ENCODE results near the gene STAP2.

Gene STAP2, protein sequence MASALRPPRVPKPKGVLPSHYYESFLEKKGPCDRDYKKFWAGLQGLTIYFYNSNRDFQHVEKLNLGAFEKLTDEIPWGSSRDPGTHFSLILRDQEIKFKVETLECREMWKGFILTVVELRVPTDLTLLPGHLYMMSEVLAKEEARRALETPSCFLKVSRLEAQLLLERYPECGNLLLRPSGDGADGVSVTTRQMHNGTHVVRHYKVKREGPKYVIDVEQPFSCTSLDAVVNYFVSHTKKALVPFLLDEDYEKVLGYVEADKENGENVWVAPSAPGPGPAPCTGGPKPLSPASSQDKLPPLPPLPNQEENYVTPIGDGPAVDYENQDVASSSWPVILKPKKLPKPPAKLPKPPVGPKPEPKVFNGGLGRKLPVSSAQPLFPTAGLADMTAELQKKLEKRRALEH

DNA sequence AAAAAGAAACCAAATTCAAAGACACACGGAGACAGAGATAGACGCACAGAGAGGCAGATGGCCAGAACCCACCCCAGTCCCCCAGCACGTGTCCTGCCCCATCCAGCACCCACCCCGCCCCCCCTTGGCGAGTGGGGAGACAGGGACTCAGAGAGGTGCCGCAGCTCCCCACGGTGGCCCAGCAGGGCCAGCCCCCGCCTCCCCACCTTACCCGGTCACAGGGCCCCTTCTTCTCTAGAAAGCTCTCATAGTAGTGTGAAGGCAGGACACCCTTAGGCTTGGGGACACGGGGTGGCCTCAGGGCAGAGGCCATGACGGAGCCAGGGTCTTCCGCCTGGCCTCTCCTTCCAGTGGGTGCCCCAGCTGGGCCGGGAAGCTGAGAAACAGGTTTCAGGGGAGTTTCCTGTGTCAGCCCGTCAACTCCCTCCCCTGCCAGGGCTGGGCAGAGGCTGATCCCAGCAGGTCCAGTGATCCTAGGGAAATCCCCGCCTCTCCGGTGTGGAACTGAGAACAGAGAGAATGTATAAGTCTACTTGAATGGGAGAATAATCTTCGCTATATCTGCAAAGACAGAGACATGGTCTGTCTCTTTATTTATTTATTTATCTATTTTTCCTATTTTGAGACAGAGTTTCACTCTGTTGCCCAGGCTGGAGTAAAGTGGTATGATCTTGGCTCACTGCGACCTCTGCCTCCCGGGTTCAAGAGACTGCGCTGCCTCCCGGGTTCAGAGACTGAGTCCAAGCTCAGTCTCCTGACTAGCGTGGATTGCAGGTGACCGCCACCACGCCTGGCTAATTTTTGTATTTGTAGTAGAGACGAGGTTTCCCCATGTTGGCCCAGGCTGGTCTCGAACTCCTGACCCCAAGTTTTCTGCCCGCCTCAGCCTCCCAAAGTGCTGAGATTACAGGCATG, at the start of gene STAP2:
Gene STAP2 (minus strand): TSS at position 387 of the 915 bp plus-strand sequence. CDS start 74 bp downstream, at position 313.
- DNase-seq: no peak

- DNase-seq: no peak
Observed at GRCh38 chr19:4386041-4386782, 47.6 kb upstream of the STAP2 start.

DNA sequence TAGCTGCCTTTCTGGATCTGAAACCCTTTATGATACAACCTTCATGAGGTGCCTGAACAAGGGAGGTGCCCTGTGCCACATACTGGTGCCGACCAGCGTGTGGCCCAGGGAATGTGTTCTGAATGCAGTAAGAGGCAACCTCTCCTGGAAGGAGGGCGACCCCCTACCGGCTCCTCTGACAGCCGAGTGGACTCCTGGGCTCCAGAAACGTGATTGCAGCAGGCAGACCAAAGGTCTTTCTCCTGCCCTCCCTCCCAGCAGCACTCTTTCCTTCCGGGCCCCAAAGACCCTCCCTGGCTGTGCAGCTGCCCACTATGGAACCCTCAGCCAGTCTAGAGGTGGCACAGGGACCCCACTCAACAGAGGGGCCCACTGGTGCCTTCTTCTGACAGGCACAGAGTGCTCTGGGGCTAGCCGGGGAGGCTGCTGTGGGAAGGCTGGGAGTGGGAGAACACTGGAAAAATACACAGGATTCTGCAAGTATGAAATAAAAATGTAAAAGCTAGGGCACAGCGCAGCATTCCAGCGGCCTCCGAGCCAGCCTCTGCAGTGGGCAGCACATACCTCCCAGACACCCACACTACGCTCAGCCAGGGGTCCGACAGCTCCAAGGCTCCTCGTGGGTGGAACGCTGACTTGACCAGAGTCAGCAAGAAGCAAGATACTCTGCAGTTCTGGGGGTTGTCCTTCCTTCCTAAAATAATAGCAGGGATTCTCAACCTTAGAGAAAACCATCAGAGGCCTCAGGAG, 46.8 kb upstream of the STAP2 start:
- no peak for DNase-seq

DNA sequence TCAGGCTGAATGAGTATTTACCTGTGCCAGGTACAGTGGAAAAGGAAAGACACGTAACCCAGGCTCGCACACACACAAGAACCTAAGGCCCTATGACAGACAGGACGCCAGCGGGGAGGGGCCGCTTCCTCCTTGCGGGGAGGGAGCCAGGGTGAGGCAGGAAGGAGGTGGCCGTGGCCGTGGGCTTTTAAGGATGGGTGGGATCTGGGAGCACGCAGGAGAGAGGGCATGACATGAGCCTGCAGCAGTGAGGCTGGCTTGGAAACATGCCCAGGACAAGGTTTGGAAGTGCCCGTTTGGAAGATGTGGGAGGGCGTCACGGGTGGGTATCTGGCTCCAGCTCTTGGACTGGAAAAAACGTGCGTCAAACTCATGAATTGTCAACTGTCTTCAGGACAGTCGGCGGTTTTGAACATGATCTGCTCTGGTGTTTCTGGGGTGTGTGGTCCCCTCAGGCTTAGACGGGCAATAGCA, 41.7 kb upstream of the STAP2 start:
- no peak for DNase-seq

GRCh38 chr19:4379383-4380253, 41.0 kb upstream of the STAP2 start:
- DNase-seq: peak; percentile 67 to 87

- no peak for DNase-seq
Observed at GRCh38 chr19:4378886-4379285, 40.3 kb upstream of the STAP2 start.

GRCh38 chr19:4376991-4377781, 38.6 kb upstream of the STAP2 start:
- peak in 1 of 2 experiments; percentile 51 for DNase-seq

DNA sequence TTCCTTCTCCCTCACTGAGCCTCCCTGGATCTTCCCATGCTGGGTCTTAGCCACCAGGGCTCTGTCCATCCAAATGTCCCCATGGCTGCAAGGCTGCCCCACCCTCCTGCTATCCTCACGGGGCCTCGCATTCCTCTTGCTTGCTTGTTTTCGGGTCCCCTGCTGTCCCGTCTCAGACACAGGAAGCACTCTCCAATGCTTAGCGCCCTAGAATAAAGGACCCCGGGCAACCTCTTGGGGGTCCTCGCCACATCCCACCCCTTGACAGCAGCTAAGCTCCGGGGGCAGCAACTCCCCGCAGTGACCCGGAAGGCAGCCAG, 38.0 kb upstream of the STAP2 start:
- DNase-seq: no peak

GRCh38 chr19:4376028-4376670, 37.5 kb upstream of the STAP2 start:
- no peak for DNase-seq

GRCh38 chr19:4375164-4376027, 36.8 kb upstream of the STAP2 start:
- peak in 1 of 2 experiments; percentile 27 for DNase-seq

- peak; percentile 82 to 86 for DNase-seq
Observed at GRCh38 chr19:4374498-4375163, 36.0 kb upstream of the STAP2 start.

- peak in 1 of 2 experiments; percentile 51 for DNase-seq
Observed at GRCh38 chr19:4373601-4374497, 35.2 kb upstream of the STAP2 start.

DNA sequence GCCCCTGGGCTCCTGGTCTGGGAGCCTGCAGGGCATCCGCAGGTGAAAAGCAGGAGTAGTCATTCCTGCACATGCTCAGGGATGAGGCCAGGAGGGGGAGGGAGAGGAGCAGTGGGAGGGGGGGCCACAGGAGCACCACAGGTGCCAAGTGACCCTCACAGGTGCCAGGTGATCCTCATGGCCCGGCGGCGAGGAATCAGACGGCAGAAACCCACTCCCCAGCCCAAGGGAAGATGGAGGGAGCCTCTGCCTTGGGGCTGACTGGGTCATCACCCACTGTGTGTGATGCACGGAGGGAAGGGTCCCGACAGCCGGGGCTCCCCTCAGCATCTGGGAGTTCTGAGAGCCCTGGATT, 34.4 kb upstream of the STAP2 start:
- DNase-seq: no peak

- no peak for DNase-seq
Observed at GRCh38 chr19:4372165-4373012, 33.8 kb upstream of the STAP2 start.

DNA sequence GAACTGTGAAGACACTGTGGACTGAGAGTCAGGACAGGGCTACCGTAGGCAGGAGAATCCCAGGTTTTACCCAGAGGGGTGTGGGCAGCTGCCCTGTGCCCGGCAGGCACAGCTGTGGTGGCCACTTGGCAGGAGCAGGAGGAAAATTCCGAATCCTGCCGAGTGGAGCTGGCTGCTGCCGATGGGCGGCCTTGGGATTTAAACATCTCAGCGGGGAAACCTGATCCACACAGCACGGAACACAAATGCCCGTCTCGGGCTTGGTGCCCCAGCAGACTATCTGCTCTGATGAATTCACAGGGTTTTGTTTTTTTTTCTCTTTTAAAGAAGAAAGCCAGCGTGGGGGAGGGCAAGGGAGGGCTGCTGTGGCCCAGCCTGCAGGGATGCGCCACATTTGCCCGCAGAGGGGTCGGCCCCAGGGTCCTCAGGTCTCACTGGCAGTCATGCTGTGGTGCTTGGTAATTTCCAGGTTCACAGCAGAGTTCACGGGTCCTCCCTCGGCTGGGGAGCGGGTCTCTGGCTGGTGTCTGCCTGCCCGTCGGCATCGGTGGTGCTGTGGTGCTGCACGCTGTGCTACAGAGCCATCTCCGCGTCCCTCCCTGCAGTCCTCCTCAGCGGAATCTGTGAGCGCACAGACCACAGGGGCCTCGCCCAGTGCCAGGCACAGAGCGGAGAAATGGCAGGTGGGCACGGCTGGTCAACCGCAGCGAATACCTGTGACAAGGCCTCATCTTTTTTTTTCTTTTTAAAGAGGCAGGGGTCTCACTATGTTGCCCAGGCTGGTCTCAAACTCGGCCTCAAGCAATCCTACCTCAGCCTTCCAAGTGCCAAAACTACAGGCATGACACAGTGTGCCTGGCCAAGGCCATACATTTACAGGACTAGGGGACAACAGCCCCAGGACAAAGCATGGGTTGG, 32.9 kb upstream of the STAP2 start:
- DNase-seq: no peak

Data from SW 1271 (cell line).